ENCODE data around the gene RAB3GAP2. TPM values are rescaled to one million over a fixed set of nuclear protein-coding genes. Genes with fewer than 3 reads are reported as not detected.

Gene RAB3GAP2
- total and polyA plus RNA-seq, 2 of the 13 experiments (the other 11 are each of a cell fraction or from before 2014, with no cell fraction given) = 22.6 to 25.0 TPM

GRCh38 chr1:220272047-220272840 is at the start of gene RAB3GAP2 (continued):
- TF ChIP-seq ZNF691 (CRISPR knock-in tag; IDR thresholded peaks at IDR 0.05; ENCODE audit: borderline replicate concordance, low read depth) = no peak; the same call in 1 of the 2 replicates
- no peak for TF ChIP-seq SRSF1 (optimal IDR thresholded peaks at IDR 0.05; ENCODE audit: low read depth, low read length)
- TF ChIP-seq ONECUT2 (CRISPR knock-in tag; IDR thresholded peaks at IDR 0.05) = no peak
- TF ChIP-seq, protein P1, sequence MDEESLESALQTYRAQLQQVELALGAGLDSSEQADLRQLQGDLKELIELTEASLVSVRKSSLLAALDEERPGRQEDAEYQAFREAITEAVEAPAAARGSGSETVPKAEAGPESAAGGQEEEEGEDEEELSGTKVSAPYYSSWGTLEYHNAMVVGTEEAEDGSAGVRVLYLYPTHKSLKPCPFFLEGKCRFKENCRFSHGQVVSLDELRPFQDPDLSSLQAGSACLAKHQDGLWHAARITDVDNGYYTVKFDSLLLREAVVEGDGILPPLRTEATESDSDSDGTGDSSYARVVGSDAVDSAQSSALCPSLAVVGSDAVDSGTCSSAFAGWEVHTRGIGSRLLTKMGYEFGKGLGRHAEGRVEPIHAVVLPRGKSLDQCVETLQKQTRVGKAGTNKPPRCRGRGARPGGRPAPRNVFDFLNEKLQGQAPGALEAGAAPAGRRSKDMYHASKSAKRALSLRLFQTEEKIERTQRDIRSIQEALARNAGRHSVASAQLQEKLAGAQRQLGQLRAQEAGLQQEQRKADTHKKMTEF (CRISPR knock-in tag; IDR thresholded peaks at IDR 0.05) = peak; percentile 87
- 0 out of 2 replicates have a peak, but pooled peaks have one; percentile 51 for TF ChIP-seq TGIF2 (CRISPR knock-in tag; IDR thresholded peaks at IDR 0.05)
- TF ChIP-seq, protein P2, sequence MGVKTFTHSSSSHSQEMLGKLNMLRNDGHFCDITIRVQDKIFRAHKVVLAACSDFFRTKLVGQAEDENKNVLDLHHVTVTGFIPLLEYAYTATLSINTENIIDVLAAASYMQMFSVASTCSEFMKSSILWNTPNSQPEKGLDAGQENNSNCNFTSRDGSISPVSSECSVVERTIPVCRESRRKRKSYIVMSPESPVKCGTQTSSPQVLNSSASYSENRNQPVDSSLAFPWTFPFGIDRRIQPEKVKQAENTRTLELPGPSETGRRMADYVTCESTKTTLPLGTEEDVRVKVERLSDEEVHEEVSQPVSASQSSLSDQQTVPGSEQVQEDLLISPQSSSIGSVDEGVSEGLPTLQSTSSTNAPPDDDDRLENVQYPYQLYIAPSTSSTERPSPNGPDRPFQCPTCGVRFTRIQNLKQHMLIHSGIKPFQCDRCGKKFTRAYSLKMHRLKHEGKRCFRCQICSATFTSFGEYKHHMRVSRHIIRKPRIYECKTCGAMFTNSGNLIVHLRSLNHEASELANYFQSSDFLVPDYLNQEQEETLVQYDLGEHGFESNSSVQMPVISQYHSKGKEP (CRISPR knock-in tag; IDR thresholded peaks at IDR 0.05) = no peak
- TF ChIP-seq MIER2 (CRISPR knock-in tag; IDR thresholded peaks at IDR 0.05) = peak; percentile 12; the same call in 1 of the 2 replicates
- no peak; the same call in 1 of the 2 replicates for TF ChIP-seq ARHGAP35 (CRISPR knock-in tag; IDR thresholded peaks at IDR 0.05; ENCODE audit: borderline replicate concordance)
- TF ChIP-seq, protein P3, sequence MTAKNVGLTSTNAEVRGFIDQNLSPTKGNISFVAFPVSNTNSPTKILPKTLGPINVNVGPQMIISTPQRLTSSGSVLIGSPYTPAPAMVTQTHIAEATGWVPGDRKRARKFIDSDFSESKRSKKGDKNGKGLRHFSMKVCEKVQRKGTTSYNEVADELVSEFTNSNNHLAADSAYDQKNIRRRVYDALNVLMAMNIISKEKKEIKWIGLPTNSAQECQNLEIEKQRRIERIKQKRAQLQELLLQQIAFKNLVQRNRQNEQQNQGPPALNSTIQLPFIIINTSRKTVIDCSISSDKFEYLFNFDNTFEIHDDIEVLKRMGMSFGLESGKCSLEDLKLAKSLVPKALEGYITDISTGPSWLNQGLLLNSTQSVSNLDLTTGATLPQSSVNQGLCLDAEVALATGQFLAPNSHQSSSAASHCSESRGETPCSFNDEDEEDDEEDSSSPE (CRISPR knock-in tag; IDR thresholded peaks at IDR 0.05) = peak; percentile 88
- TF ChIP-seq MZF1 (CRISPR knock-in tag; IDR thresholded peaks at IDR 0.05; ENCODE audit: borderline replicate concordance) = no peak
- TF ChIP-seq ZBTB21 (CRISPR knock-in tag; IDR thresholded peaks at IDR 0.05) = no peak
- TF ChIP-seq SP140L (CRISPR knock-in tag; IDR thresholded peaks at IDR 0.05; ENCODE audit: borderline replicate concordance) = no peak
- TF ChIP-seq ZNF101 (CRISPR knock-in tag; IDR thresholded peaks at IDR 0.05; ENCODE audit: borderline replicate concordance, low read depth) = no peak
- peak; percentile 57; the same call in 1 of the 2 replicates for TF ChIP-seq ZNF510 (CRISPR knock-in tag; IDR thresholded peaks at IDR 0.05; ENCODE audit: low read depth)
- peak; percentile 88 for TF ChIP-seq GTF2F1 (IDR thresholded peaks at IDR 0.05; ENCODE audit: low read length)
- peak; percentile 51 for TF ChIP-seq ZNF547 (CRISPR knock-in tag; IDR thresholded peaks at IDR 0.05)
- TF ChIP-seq, protein P4, sequence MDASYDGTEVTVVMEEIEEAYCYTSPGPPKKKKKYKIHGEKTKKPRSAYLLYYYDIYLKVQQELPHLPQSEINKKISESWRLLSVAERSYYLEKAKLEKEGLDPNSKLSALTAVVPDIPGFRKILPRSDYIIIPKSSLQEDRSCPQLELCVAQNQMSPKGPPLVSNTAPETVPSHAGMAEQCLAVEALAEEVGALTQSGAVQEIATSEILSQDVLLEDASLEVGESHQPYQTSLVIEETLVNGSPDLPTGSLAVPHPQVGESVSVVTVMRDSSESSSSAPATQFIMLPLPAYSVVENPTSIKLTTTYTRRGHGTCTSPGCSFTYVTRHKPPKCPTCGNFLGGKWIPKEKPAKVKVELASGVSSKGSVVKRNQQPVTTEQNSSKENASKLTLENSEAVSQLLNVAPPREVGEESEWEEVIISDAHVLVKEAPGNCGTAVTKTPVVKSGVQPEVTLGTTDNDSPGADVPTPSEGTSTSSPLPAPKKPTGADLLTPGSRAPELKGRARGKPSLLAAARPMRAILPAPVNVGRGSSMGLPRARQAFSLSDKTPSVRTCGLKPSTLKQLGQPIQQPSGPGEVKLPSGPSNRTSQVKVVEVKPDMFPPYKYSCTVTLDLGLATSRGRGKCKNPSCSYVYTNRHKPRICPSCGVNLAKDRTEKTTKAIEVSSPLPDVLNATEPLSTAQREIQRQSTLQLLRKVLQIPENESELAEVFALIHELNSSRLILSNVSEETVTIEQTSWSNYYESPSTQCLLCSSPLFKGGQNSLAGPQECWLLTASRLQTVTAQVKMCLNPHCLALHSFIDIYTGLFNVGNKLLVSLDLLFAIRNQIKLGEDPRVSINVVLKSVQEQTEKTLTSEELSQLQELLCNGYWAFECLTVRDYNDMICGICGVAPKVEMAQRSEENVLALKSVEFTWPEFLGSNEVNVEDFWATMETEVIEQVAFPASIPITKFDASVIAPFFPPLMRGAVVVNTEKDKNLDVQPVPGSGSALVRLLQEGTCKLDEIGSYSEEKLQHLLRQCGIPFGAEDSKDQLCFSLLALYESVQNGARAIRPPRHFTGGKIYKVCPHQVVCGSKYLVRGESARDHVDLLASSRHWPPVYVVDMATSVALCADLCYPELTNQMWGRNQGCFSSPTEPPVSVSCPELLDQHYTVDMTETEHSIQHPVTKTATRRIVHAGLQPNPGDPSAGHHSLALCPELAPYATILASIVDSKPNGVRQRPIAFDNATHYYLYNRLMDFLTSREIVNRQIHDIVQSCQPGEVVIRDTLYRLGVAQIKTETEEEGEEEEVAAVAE (CRISPR knock-in tag; IDR thresholded peaks at IDR 0.05; ENCODE audit: borderline replicate concordance) = peak; percentile 47; the same call in 1 of the 2 replicates
- TF ChIP-seq ZNF10 (CRISPR knock-in tag; IDR thresholded peaks at IDR 0.05; ENCODE audit: borderline replicate concordance, low read depth) = no peak
- TF ChIP-seq ZNF333 (CRISPR knock-in tag; IDR thresholded peaks at IDR 0.05; ENCODE audit: borderline replicate concordance) = 0 out of 2 replicates have a peak, but pooled peaks have one; percentile 44
